Uterus (tissue), 4 donors: ENCODE data around the gene RAI1. TPM values are rescaled to one million over a fixed set of nuclear protein-coding genes. Genes with fewer than 3 reads are reported as not detected.

ENCODE experiments used
- DNase-seq, 2 donors: peaks; one replicate each; pipeline ENCODE4 v3.0.0-alpha.2; 2019 to 2020
- H3K27ac ChIP-seq, 2 donors: fragments of 200-600 bp; sonication (generic); 1 replicate in 1 of 2; 2 replicates in 1 of 2; pipeline ENCODE4 v1.5.1; 2016 to 2018
- H3K27me3 ChIP-seq, 2 donors: fragments of 200-600 bp; sonication (generic); one replicate each; pipeline ENCODE4 v1.5.1; 2018 to 2019; ENCODE audit warnings: control low read depth in 1 of 2
- H3K36me3 ChIP-seq, 2 donors: fragments of 200-600 bp; sonication (generic); one replicate each; pipeline ENCODE4 v1.5.1; 2019; ENCODE audit warnings: control low read depth in 1 of 2
- H3K4me1 ChIP-seq, 2 donors: fragments of 200-600 bp; sonication (generic); one replicate each; pipeline ENCODE4 v1.5.1; 2018 to 2019; ENCODE audit warnings: control low read depth in 1 of 2
- H3K4me3 ChIP-seq, 2 donors: fragments of 200-600 bp; sonication (generic); 1 replicate in 1 of 2; 2 replicates in 1 of 2; pipeline ENCODE4 v1.5.1; 2018 to 2019; ENCODE audit warnings: mild to moderate bottlenecking in 1 of 2
- H3K9me3 ChIP-seq, 2 donors: fragments of 200-600 bp; sonication (generic); one replicate each; pipeline ENCODE4 v1.5.1; 2019; ENCODE audit warnings: control low read depth in 1 of 2
- CTCF ChIP-seq, 4 experiments: fragments of 200-600 bp in 2 of 4; fragments of 450-650 bp in 2 of 4; sonication (generic) in 2 of 4; IDR thresholded peaks; one replicate each; pipeline ENCODE4 v1.5.1; 2016 to 2019; ENCODE audit warnings: antibody characterized with exemption in 4 of 4, mild to moderate bottlenecking in 2 of 4, moderate library complexity in 1 of 4
- POLR2A ChIP-seq, 2 donors: fragments of 450-650 bp; IDR thresholded peaks; one replicate each; pipeline ENCODE4 v1.6.1; 2016; ENCODE audit warnings: antibody characterized with exemption in 2 of 2, mild to moderate bottlenecking in 1 of 2, moderate library complexity in 1 of 2
- intact Hi-C: fragments of 100-400 bp; cut with DNase I; formaldehyde crosslinking; loops from one replicate; pipeline ENCODE4 v1.15.1; 2023; ENCODE audit warnings: low total_unique reads
- total RNA-seq, 4 donors: library from RNA; depleted of rRNA in 3 of 4; stranded (reverse); fragments of >200 nt in 3 of 4; gene quantifications; one replicate each; pipeline versions ENCODE4 v1.1.0 to v1.2.4, GENCODE V29; 2014 to 2023
- donor health status: DM: yes; HTN: yes; CAD: no.

Gene RAI1
- total RNA-seq, 4 donors from 2014 or later: 10.0 to 66.1 (median 15.3) TPM

GRCh38 chr17:17836818-17837379, 155.6 kb downstream of the RAI1 start, which contains the start of gene SREBF1:
Gene SREBF1, minus strand, starts transcription at chr17:17836986. Its CDS starts 169 bp downstream, at chr17:17836817.
- H3K4me1 ChIP-seq: peaks cover 17 to 39% of the 10 kb centered on the region in 2 donors
- intact Hi-C loops: no loop called here
- H3K9me3 ChIP-seq: no peaks in the 10 kb centered on the region
- TF ChIP-seq CTCF (IDR thresholded peaks at IDR 0.05) (no peak), POLR2A (IDR thresholded peaks at IDR 0.05) (peak in 1 of 2 donors; percentile 75)
- no peaks in the 10 kb centered on the region for H3K36me3 ChIP-seq
- peak within 1 kb of the TSS; percentile 94 to 99 for H3K27ac ChIP-seq
- DNase-seq: peak in 1 of 2 donors; percentile 72
- peak within 1 kb of the TSS; percentile 63 to 67 for H3K4me3 ChIP-seq
- H3K27me3 ChIP-seq: no peaks in the 10 kb centered on the region

- DNase-seq: peak; percentile 62 to 72
- Histone ChIP-seq H3K36me3 (no peaks in the 10 kb centered on the region), H3K4me3 (peak overlapping the region; percentile 63 to 67), H3K9me3 (no peaks in the 10 kb centered on the region), H3K4me1 (peaks cover 17 to 38% of the 10 kb centered on the region in 2 donors), H3K27me3 (no peaks in the 10 kb centered on the region), H3K27ac (peak overlapping the region; percentile 94 to 99)
- no peak for TF ChIP-seq CTCF (IDR thresholded peaks at IDR 0.05)
- TF ChIP-seq POLR2A (IDR thresholded peaks at IDR 0.05): no peak
- intact Hi-C loops: no loop called here
Observed at GRCh38 chr17:17837380-17837821, 156.1 kb downstream of the RAI1 start.

GRCh38 chr17:17837966-17838962, 157.0 kb downstream of the RAI1 start:
- Histone ChIP-seq H3K36me3 (no peaks in the 10 kb centered on the region), H3K9me3 (no peaks in the 10 kb centered on the region), H3K4me1 (peaks cover 17 to 38% of the 10 kb centered on the region in 2 donors), H3K27me3 (no peaks in the 10 kb centered on the region), H3K4me3 (no peak overlapping the region), H3K27ac (peak overlapping the region; percentile 94 to 99)
- intact Hi-C loops: no loop called here
- DNase-seq: peak in 1 of 2 donors; percentile 63
- TF ChIP-seq POLR2A (IDR thresholded peaks at IDR 0.05) (no peak), CTCF (IDR thresholded peaks at IDR 0.05) (no peak)

- intact Hi-C loops: no loop called here
- peak overlapping the region; percentile 37 to 42 for H3K4me3 ChIP-seq
- H3K27me3 ChIP-seq: no peaks in the 10 kb centered on the region
- peak; percentile 82 to 89 for DNase-seq
- peaks cover 17 to 38% of the 10 kb centered on the region in 2 donors for H3K4me1 ChIP-seq
- H3K27ac ChIP-seq: peak overlapping the region; percentile 97 to 99
- no peaks in the 10 kb centered on the region for H3K36me3 ChIP-seq
- H3K9me3 ChIP-seq: no peaks in the 10 kb centered on the region
- TF ChIP-seq POLR2A (IDR thresholded peaks at IDR 0.05) (peak; percentile 65 to 96), CTCF (IDR thresholded peaks at IDR 0.05) (no peak)
Observed at GRCh38 chr17:17839791-17840707, 158.8 kb downstream of the RAI1 start.
